Thoracic aorta (tissue), 2 donors: ENCODE measurements around the gene WWC1. TPM values are rescaled to one million over a fixed set of nuclear protein-coding genes. Genes with fewer than 3 reads are reported as not detected.
"Not testable (repeated sequence)": the region's sequence is repeated elsewhere in the genome, so short reads cannot be mapped to it uniquely, and the experiment has no call there.

Experiments used
- ATAC-seq: fragments of 150-250 bp; one replicate; pipeline ENCODE4 v1.8.0; 2017; ENCODE audit warnings: low read depth; ENCODE audit not compliant: insufficient number of reproducible peaks, low FRiP score
- DNase-seq: peaks from one replicate; pipeline ENCODE4 v3.0.0-alpha.2; 2020; ENCODE audit warnings: low spot score
- H3K27ac ChIP-seq, 2 donors: fragments of 200-600 bp; sonication (generic); 1 replicate in 1 of 2; 2 replicates in 1 of 2; pipeline ENCODE4 v1.5.1; 2016; ENCODE audit warnings: mild to moderate bottlenecking in 2 of 2, moderate library complexity in 2 of 2
- H3K27me3 ChIP-seq: fragments of 200-600 bp; sonication (generic); replicated peaks from 2 replicates; pipeline ENCODE4 v1.6.0; 2016; ENCODE audit warnings: mild to moderate bottlenecking; ENCODE audit not compliant: insufficient read depth
- H3K36me3 ChIP-seq: fragments of 200-600 bp; sonication (generic); one replicate; pipeline ENCODE4 v1.5.1; 2016
- H3K4me1 ChIP-seq, 2 donors: fragments of 200-600 bp; sonication (generic); 1 replicate in 1 of 2; 2 replicates in 1 of 2; pipeline versions ENCODE4 v1.5.1 to v1.6.0; 2016; ENCODE audit warnings: low read depth in 2 of 2, mild to moderate bottlenecking in 1 of 2; ENCODE audit not compliant: control insufficient read depth in 1 of 2
- H3K4me3 ChIP-seq: fragments of 200-600 bp; sonication (generic); 2 replicates; pipeline ENCODE4 v1.5.1; 2016; ENCODE audit warnings: mild to moderate bottlenecking
- H3K9me3 ChIP-seq: fragments of 200-600 bp; sonication (generic); 2 replicates; pipeline ENCODE4 v1.5.1; 2016
- CTCF ChIP-seq: fragments of 200-600 bp; sonication (generic); IDR thresholded peaks from one replicate; pipeline ENCODE4 v1.5.1; 2019; ENCODE audit warnings: antibody characterized with exemption
- total RNA-seq, 2 donors: library from RNA; depleted of rRNA; stranded (reverse); fragments of >200 nt; gene quantifications; one replicate each; pipeline versions ENCODE4 v1.1.0 to v1.2.3, GENCODE V29; 2016

The WWC1 gene
- total RNA-seq, 2 donors from 2014 or later = 3.6 TPM; not detected in 1

- no peak overlapping the region for H3K4me3 ChIP-seq
- DNase-seq (no peak), ATAC-seq (no peak)
- no peaks in the 10 kb centered on the region for H3K4me1 ChIP-seq
- no peak for TF ChIP-seq CTCF
- H3K27me3 ChIP-seq = no peaks in the 10 kb centered on the region
- H3K9me3 ChIP-seq = no peaks in the 10 kb centered on the region
- H3K27ac ChIP-seq = no peak overlapping the region
- no peaks in the 10 kb centered on the region for H3K36me3 ChIP-seq
These were observed 43.2 kb downstream of the WWC1 start for GRCh38 chr5:168334695-168335094.

- TF ChIP-seq CTCF = no peak
- DNase-seq (no peak), ATAC-seq (no peak)
- no peak overlapping the region for H3K27ac ChIP-seq
- H3K9me3 ChIP-seq = no peaks in the 10 kb centered on the region
- no peak overlapping the region for H3K4me3 ChIP-seq
- no peaks in the 10 kb centered on the region for H3K4me1 ChIP-seq
- no peaks in the 10 kb centered on the region for H3K36me3 ChIP-seq
- H3K27me3 ChIP-seq = no peaks in the 10 kb centered on the region
These were observed 45.9 kb downstream of the WWC1 start for GRCh38 chr5:168337361-168337760.

GRCh38 chr5:168339109-168339771, 47.8 kb downstream of the WWC1 start:
- DNase-seq (no peak), ATAC-seq (no peak)
- Histone ChIP-seq H3K27ac (no peak overlapping the region), H3K4me1 (no peaks in the 10 kb centered on the region), H3K4me3 (no peak overlapping the region), H3K27me3 (no peaks in the 10 kb centered on the region), H3K36me3 (no peaks in the 10 kb centered on the region), H3K9me3 (no peaks in the 10 kb centered on the region)
- TF ChIP-seq CTCF = no peak

GRCh38 chr5:168339772-168340140, 48.3 kb downstream of the WWC1 start:
- H3K4me3 ChIP-seq, H3K9me3 ChIP-seq: not testable (repeated sequence)

GRCh38 chr5:168340487-168340886, 49.0 kb downstream of the WWC1 start:
- no peaks in the 10 kb centered on the region for H3K4me1 ChIP-seq
- H3K9me3 ChIP-seq = no peaks in the 10 kb centered on the region
- no peak for DNase-seq
- H3K27ac ChIP-seq = no peak overlapping the region
- H3K4me3 ChIP-seq = no peak overlapping the region
- H3K27me3 ChIP-seq = no peaks in the 10 kb centered on the region
- no peak for TF ChIP-seq CTCF
- H3K36me3 ChIP-seq = no peaks in the 10 kb centered on the region
- ATAC-seq = no peak

More at GRCh38 chr5:168339772-168340140, 48.3 kb downstream of the WWC1 start:
- not testable (repeated sequence) for H3K27ac ChIP-seq, H3K36me3 ChIP-seq, DNase-seq, H3K27me3 ChIP-seq, ATAC-seq, H3K4me1 ChIP-seq

- DNase-seq (no peak), ATAC-seq (no peak)
- no peak overlapping the region for H3K4me3 ChIP-seq
- no peaks in the 10 kb centered on the region for H3K36me3 ChIP-seq
- H3K4me1 ChIP-seq = no peaks in the 10 kb centered on the region
- no peak overlapping the region for H3K27ac ChIP-seq
- H3K9me3 ChIP-seq = no peaks in the 10 kb centered on the region
- H3K27me3 ChIP-seq = no peaks in the 10 kb centered on the region
- no peak for TF ChIP-seq CTCF
These were observed 49.7 kb downstream of the WWC1 start for GRCh38 chr5:168341178-168341577.
